ENCODE results near the gene AMY2A. TPM values are rescaled to one million over a fixed set of nuclear protein-coding genes. Genes with fewer than 3 reads are reported as not detected.
"Not testable (repeated sequence)": the region's sequence is repeated elsewhere in the genome, so short reads cannot be mapped to it uniquely, and the experiment has no call there.

Gene AMY2A
- total RNA-seq, result under 1 TPM in 2 of 3 donors, not detected in 1; 0.68 to 0.90 TPM

- H3K36me3 Mint-ChIP-seq (ENCODE audit: insufficient read depth); H3K4me1 Mint-ChIP-seq (ENCODE audit: low read depth); H3K27me3 Mint-ChIP-seq (ENCODE audit: low read depth); H3K9me3 Mint-ChIP-seq; H3K4me3 Mint-ChIP-seq; DNase-seq; ATAC-seq: not testable (repeated sequence)
Observed at GRCh38 chr1:103616994-103617477, at the start of gene AMY2A. Gene AMY2A, plus strand, starts transcription at chr1:103617427. Its CDS starts 14 bp downstream, at chr1:103617441.

- H3K36me3 Mint-ChIP-seq (ENCODE audit: insufficient read depth), result peaks cover 29% of the 10 kb centered on the region
- H3K4me3 Mint-ChIP-seq, result no peak overlapping the region
- DNase-seq, result no peak
- H3K9me3 Mint-ChIP-seq, result no peaks in the 10 kb centered on the region
- no peaks in the 10 kb centered on the region for H3K4me1 Mint-ChIP-seq (ENCODE audit: low read depth)
- ATAC-seq, result no peak
- no peaks in the 10 kb centered on the region for H3K27me3 Mint-ChIP-seq (ENCODE audit: low read depth)
Observed at GRCh38 chr1:103569493-103569892, 47.7 kb upstream of the AMY2A start.

- not testable (repeated sequence) for DNase-seq; H3K4me1 Mint-ChIP-seq (ENCODE audit: low read depth); ATAC-seq; H3K4me3 Mint-ChIP-seq; H3K27me3 Mint-ChIP-seq (ENCODE audit: low read depth); H3K9me3 Mint-ChIP-seq
- H3K36me3 Mint-ChIP-seq (ENCODE audit: insufficient read depth), result peaks cover 26% of the 10 kb centered on the region
Observed at GRCh38 chr1:103571289-103571688, 45.9 kb upstream of the AMY2A start, which contains the start of gene AMY2B. Gene AMY2B, plus strand, starts transcription at chr1:103571589. Its CDS starts 14 bp downstream, at chr1:103571603.

GRCh38 chr1:103576065-103576464 is 41.2 kb upstream of the AMY2A start:
- Mint-ChIP-seq H3K27me3 (ENCODE audit: low read depth) (no peaks in the 10 kb centered on the region), H3K36me3 (ENCODE audit: insufficient read depth) (peaks cover 25% of the 10 kb centered on the region), H3K9me3 (no peaks in the 10 kb centered on the region), H3K4me1 (ENCODE audit: low read depth) (no peaks in the 10 kb centered on the region), H3K4me3 (no peak overlapping the region)
- ATAC-seq, result no peak
- DNase-seq, result no peak

GRCh38 chr1:103576784-103577183 is 40.4 kb upstream of the AMY2A start:
- H3K36me3 Mint-ChIP-seq (ENCODE audit: insufficient read depth), result peaks cover 25% of the 10 kb centered on the region
- not testable (repeated sequence) for H3K27me3 Mint-ChIP-seq (ENCODE audit: low read depth); H3K9me3 Mint-ChIP-seq; ATAC-seq; H3K4me3 Mint-ChIP-seq; H3K4me1 Mint-ChIP-seq (ENCODE audit: low read depth); DNase-seq

- no peak for DNase-seq
- no peaks in the 10 kb centered on the region for H3K4me1 Mint-ChIP-seq (ENCODE audit: low read depth)
- ATAC-seq, result no peak
- H3K9me3 Mint-ChIP-seq, result peaks cover 3% of the 10 kb centered on the region
- H3K4me3 Mint-ChIP-seq, result no peak overlapping the region
- H3K27me3 Mint-ChIP-seq (ENCODE audit: low read depth), result no peaks in the 10 kb centered on the region
- H3K36me3 Mint-ChIP-seq (ENCODE audit: insufficient read depth), result peaks cover 12% of the 10 kb centered on the region
Observed at GRCh38 chr1:103582464-103582863, 34.8 kb upstream of the AMY2A start.

GRCh38 chr1:103583887-103584286 is 33.3 kb upstream of the AMY2A start:
- no peak overlapping the region for H3K4me3 Mint-ChIP-seq
- peaks cover 8% of the 10 kb centered on the region for H3K9me3 Mint-ChIP-seq
- no peaks in the 10 kb centered on the region for H3K27me3 Mint-ChIP-seq (ENCODE audit: low read depth)
- peaks cover 9% of the 10 kb centered on the region for H3K36me3 Mint-ChIP-seq (ENCODE audit: insufficient read depth)
- DNase-seq (no peak), ATAC-seq (no peak)
- H3K4me1 Mint-ChIP-seq (ENCODE audit: low read depth), result no peaks in the 10 kb centered on the region

GRCh38 chr1:103584537-103584936 is 32.7 kb upstream of the AMY2A start:
- ATAC-seq, result no peak
- Mint-ChIP-seq H3K9me3 (peaks cover 11% of the 10 kb centered on the region), H3K27me3 (ENCODE audit: low read depth) (no peaks in the 10 kb centered on the region), H3K36me3 (ENCODE audit: insufficient read depth) (peaks cover 6% of the 10 kb centered on the region), H3K4me3 (no peak overlapping the region), H3K4me1 (ENCODE audit: low read depth) (no peaks in the 10 kb centered on the region)
- DNase-seq, result no peak

GRCh38 chr1:103602740-103603139 is 14.5 kb upstream of the AMY2A start:
- ATAC-seq; DNase-seq; H3K27me3 Mint-ChIP-seq (ENCODE audit: low read depth); H3K4me1 Mint-ChIP-seq (ENCODE audit: low read depth); H3K9me3 Mint-ChIP-seq; H3K36me3 Mint-ChIP-seq (ENCODE audit: insufficient read depth); H3K4me3 Mint-ChIP-seq: not testable (repeated sequence)

- no peaks in the 10 kb centered on the region for H3K27me3 Mint-ChIP-seq (ENCODE audit: low read depth)
- no peaks in the 10 kb centered on the region for H3K36me3 Mint-ChIP-seq (ENCODE audit: insufficient read depth)
- H3K4me1 Mint-ChIP-seq (ENCODE audit: low read depth), result no peaks in the 10 kb centered on the region
- no peak for DNase-seq
- no peaks in the 10 kb centered on the region for H3K9me3 Mint-ChIP-seq
- H3K4me3 Mint-ChIP-seq, result no peak overlapping the region
- no peak for ATAC-seq
Observed at GRCh38 chr1:103616362-103616761, 865 bp upstream of the AMY2A start.

GRCh38 chr1:103627436-103627835 is 10.2 kb downstream of the AMY2A start:
- not testable (repeated sequence) for H3K27me3 Mint-ChIP-seq (ENCODE audit: low read depth); H3K9me3 Mint-ChIP-seq; DNase-seq; H3K36me3 Mint-ChIP-seq (ENCODE audit: insufficient read depth); H3K4me3 Mint-ChIP-seq; H3K4me1 Mint-ChIP-seq (ENCODE audit: low read depth); ATAC-seq

GRCh38 chr1:103641194-103641593 is 24.0 kb downstream of the AMY2A start:
- not testable (repeated sequence) for H3K4me3 Mint-ChIP-seq; H3K9me3 Mint-ChIP-seq; H3K27me3 Mint-ChIP-seq (ENCODE audit: low read depth); H3K36me3 Mint-ChIP-seq (ENCODE audit: insufficient read depth); H3K4me1 Mint-ChIP-seq (ENCODE audit: low read depth); DNase-seq; ATAC-seq

- DNase-seq; H3K4me1 Mint-ChIP-seq (ENCODE audit: low read depth); H3K36me3 Mint-ChIP-seq (ENCODE audit: insufficient read depth); ATAC-seq; H3K27me3 Mint-ChIP-seq (ENCODE audit: low read depth); H3K9me3 Mint-ChIP-seq; H3K4me3 Mint-ChIP-seq: not testable (repeated sequence)
Observed at GRCh38 chr1:103643908-103644307, 26.7 kb downstream of the AMY2A start.

GRCh38 chr1:103650305-103650704 is 33.1 kb downstream of the AMY2A start:
- not testable (repeated sequence) for ATAC-seq; H3K27me3 Mint-ChIP-seq (ENCODE audit: low read depth); DNase-seq; H3K4me1 Mint-ChIP-seq (ENCODE audit: low read depth); H3K9me3 Mint-ChIP-seq; H3K36me3 Mint-ChIP-seq (ENCODE audit: insufficient read depth); H3K4me3 Mint-ChIP-seq

GRCh38 chr1:103650889-103651288 is 33.7 kb downstream of the AMY2A start:
- DNase-seq; H3K4me1 Mint-ChIP-seq (ENCODE audit: low read depth); H3K4me3 Mint-ChIP-seq; H3K36me3 Mint-ChIP-seq (ENCODE audit: insufficient read depth); H3K9me3 Mint-ChIP-seq; ATAC-seq; H3K27me3 Mint-ChIP-seq (ENCODE audit: low read depth): not testable (repeated sequence)

GRCh38 chr1:103654133-103654532 is 36.9 kb downstream of the AMY2A start:
- H3K36me3 Mint-ChIP-seq (ENCODE audit: insufficient read depth); H3K4me1 Mint-ChIP-seq (ENCODE audit: low read depth); DNase-seq; H3K27me3 Mint-ChIP-seq (ENCODE audit: low read depth); H3K9me3 Mint-ChIP-seq; H3K4me3 Mint-ChIP-seq; ATAC-seq: not testable (repeated sequence)
